ENCODE measurements around the gene FCHSD1.

FCHSD1 gene

GRCh38 chr5:141663506-141663905 lies 12.3 kb upstream of the FCHSD1 start:
- DNase-seq (ENCODE audit: extremely low read depth, insufficient read length): no peak
- H3K36me3 ChIP-seq (ENCODE audit: control insufficient read depth, insufficient read depth, low read length): no peaks in the 10 kb centered on the region
- TF ChIP-seq CTCF (IDR thresholded peaks at IDR 0.05; ENCODE audit: insufficient read depth, low read length, poor library complexity, severe bottlenecking): no peak
- no peak overlapping the region for H3K4me3 ChIP-seq (replicated peaks; ENCODE audit: low read depth, low read length)
- no peaks in the 10 kb centered on the region; the same call in 1 of the 2 replicates for H3K27me3 ChIP-seq (replicated peaks; ENCODE audit: control insufficient read depth, insufficient read depth, low read length)

- no peaks in the 10 kb centered on the region for H3K36me3 ChIP-seq (ENCODE audit: control insufficient read depth, insufficient read depth, low read length)
- H3K27me3 ChIP-seq (replicated peaks; ENCODE audit: control insufficient read depth, insufficient read depth, low read length): no peaks in the 10 kb centered on the region; the same call in 1 of the 2 replicates
- DNase-seq (ENCODE audit: extremely low read depth, insufficient read length): no peak
- TF ChIP-seq CTCF (IDR thresholded peaks at IDR 0.05; ENCODE audit: insufficient read depth, low read length, poor library complexity, severe bottlenecking): no peak
- no peak overlapping the region for H3K4me3 ChIP-seq (replicated peaks; ENCODE audit: low read depth, low read length)
Measured at GRCh38 chr5:141662028-141662427, 10.8 kb upstream of the FCHSD1 start.

DNA sequence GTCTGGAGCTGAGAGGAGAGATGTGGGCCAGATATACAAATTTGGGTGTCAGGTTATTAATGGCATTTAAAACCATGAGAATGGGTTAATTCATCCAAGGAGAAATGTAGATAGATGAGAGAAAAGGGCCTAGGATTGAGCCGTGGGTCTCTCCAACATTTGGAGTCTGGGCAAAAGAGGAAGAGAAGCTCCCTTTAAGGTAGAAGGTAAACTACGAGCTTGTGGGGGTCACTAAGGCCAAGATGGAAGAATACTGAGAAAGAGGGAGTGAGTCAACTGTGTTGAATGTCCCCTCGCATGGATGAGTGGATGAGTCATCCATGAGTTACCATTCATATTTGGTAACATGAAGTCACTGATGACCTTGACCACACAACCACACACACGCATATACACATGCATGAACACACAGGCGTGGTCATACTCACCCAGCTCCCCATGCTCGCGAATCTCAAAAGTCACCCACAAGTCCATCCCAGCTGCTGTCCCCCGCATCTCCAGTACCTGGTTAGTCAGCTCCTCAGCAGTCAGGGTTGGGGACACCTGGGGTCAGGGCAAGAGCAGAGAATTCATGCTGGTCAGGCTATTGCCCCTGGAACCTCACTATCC lies 6.8 kb upstream of the FCHSD1 start:
- Histone ChIP-seq H3K36me3 (ENCODE audit: control insufficient read depth, insufficient read depth, low read length) (no peaks in the 10 kb centered on the region), H3K4me3 (replicated peaks; ENCODE audit: low read depth, low read length) (no peak overlapping the region), H3K27me3 (replicated peaks; ENCODE audit: control insufficient read depth, insufficient read depth, low read length) (no peaks in the 10 kb centered on the region; the same call in 1 of the 2 replicates)
- peak; percentile 41 for DNase-seq (ENCODE audit: extremely low read depth, insufficient read length)
- TF ChIP-seq CTCF (IDR thresholded peaks at IDR 0.05; ENCODE audit: insufficient read depth, low read length, poor library complexity, severe bottlenecking): no peak

GRCh38 chr5:141657404-141657803 lies 6.2 kb upstream of the FCHSD1 start:
- TF ChIP-seq CTCF (IDR thresholded peaks at IDR 0.05; ENCODE audit: insufficient read depth, low read length, poor library complexity, severe bottlenecking): no peak
- Histone ChIP-seq H3K36me3 (ENCODE audit: control insufficient read depth, insufficient read depth, low read length) (no peaks in the 10 kb centered on the region), H3K27me3 (replicated peaks; ENCODE audit: control insufficient read depth, insufficient read depth, low read length) (no peaks in the 10 kb centered on the region; the same call in 1 of the 2 replicates), H3K4me3 (replicated peaks; ENCODE audit: low read depth, low read length) (no peak overlapping the region)
- DNase-seq (ENCODE audit: extremely low read depth, insufficient read length): no peak

- Histone ChIP-seq H3K27me3 (replicated peaks; ENCODE audit: control insufficient read depth, insufficient read depth, low read length) (no peaks in the 10 kb centered on the region), H3K4me3 (replicated peaks; ENCODE audit: low read depth, low read length) (no peak overlapping the region), H3K36me3 (ENCODE audit: control insufficient read depth, insufficient read depth, low read length) (no peaks in the 10 kb centered on the region)
- DNase-seq (ENCODE audit: extremely low read depth, insufficient read length): no peak
- TF ChIP-seq CTCF (IDR thresholded peaks at IDR 0.05; ENCODE audit: insufficient read depth, low read length, poor library complexity, severe bottlenecking): no peak
Measured at GRCh38 chr5:141656396-141656795, 5.2 kb upstream of the FCHSD1 start.

GRCh38 chr5:141655020-141655419 lies 3.8 kb upstream of the FCHSD1 start:
- no peak overlapping the region for H3K4me3 ChIP-seq (replicated peaks; ENCODE audit: low read depth, low read length)
- H3K36me3 ChIP-seq (ENCODE audit: control insufficient read depth, insufficient read depth, low read length): no peaks in the 10 kb centered on the region
- TF ChIP-seq CTCF (IDR thresholded peaks at IDR 0.05; ENCODE audit: insufficient read depth, low read length, poor library complexity, severe bottlenecking): no peak
- DNase-seq (ENCODE audit: extremely low read depth, insufficient read length): no peak
- H3K27me3 ChIP-seq (replicated peaks; ENCODE audit: control insufficient read depth, insufficient read depth, low read length): no peaks in the 10 kb centered on the region

Measured in GM06990 (cell line).